Keratinocyte (primary cell): ENCODE measurements around the gene FRMD3. TPM values are rescaled to one million over a fixed set of nuclear protein-coding genes. Genes with fewer than 3 reads are reported as not detected.
A peak's percentile ranks its signal among the peaks of the same experiment; 100 is the strongest.

ENCODE experiments used
- DNase-seq: peaks from one replicate; pipeline ENCODE4 v3.0.0-alpha.2; 2011; ENCODE audit warnings: low read depth, missing footprints, low spot score
- FAIRE-seq: peaks from 2 replicates; lab custom pipeline; 2011; peaks lifted over from hg19 to GRCh38; lab: Jason Lieb, UNC
- H2AFZ ChIP-seq: 2 replicates; pipeline ENCODE4 v1.6.0; 2012; ENCODE audit warnings: low read length, control low read depth, inconsistent platforms; ENCODE audit not compliant: control insufficient read depth
- H3K27ac ChIP-seq: 2 replicates; pipeline ENCODE4 v1.5.1; 2011; ENCODE audit warnings: low read length; ENCODE audit not compliant: control insufficient read depth, insufficient read depth
- H3K27me3 ChIP-seq: 3 replicates; pipeline ENCODE4 v1.6.0; 2011; ENCODE audit warnings: low read length; ENCODE audit not compliant: control insufficient read depth, insufficient read depth; ENCODE audit errors: extremely low read depth
- H3K36me3 ChIP-seq, 2 experiments: 2 replicates in 1 of 2; 3 replicates in 1 of 2; pipeline ENCODE4 v1.5.1; 2011; ENCODE audit warnings: low read length in 2 of 2, mild to moderate bottlenecking in 1 of 2; ENCODE audit not compliant: control insufficient read depth in 2 of 2, insufficient read depth in 2 of 2; ENCODE audit errors: extremely low read depth in 1 of 2
- H3K4me1 ChIP-seq: 3 replicates; pipeline ENCODE4 v1.5.1; 2011; ENCODE audit warnings: low read length; ENCODE audit not compliant: control insufficient read depth, insufficient read depth; ENCODE audit errors: extremely low read depth
- H3K4me2 ChIP-seq: 3 replicates; pipeline ENCODE4 v1.6.0; 2011; ENCODE audit warnings: low read depth, low read length; ENCODE audit not compliant: control insufficient read depth, insufficient read depth; ENCODE audit errors: extremely low read depth
- H3K4me3 ChIP-seq, 3 experiments: fragments of 200-600 bp in 1 of 3; sonication (generic) in 1 of 3; 2 replicates in 2 of 3; 3 replicates in 1 of 3; pipeline ENCODE4 v1.5.1; 2011 to 2016; ENCODE audit warnings: low read length in 3 of 3, mild to moderate bottlenecking in 3 of 3, control low read depth in 2 of 3, inconsistent platforms in 1 of 3, low read depth in 1 of 3, mixed read lengths in 1 of 3, mixed run types in 1 of 3, moderate library complexity in 1 of 3; ENCODE audit not compliant: control insufficient read depth in 2 of 3, insufficient read depth in 2 of 3; ENCODE audit errors: extremely low read depth in 1 of 3
- H3K79me2 ChIP-seq: 2 replicates; pipeline ENCODE4 v1.6.0; 2012; ENCODE audit warnings: low read length; ENCODE audit not compliant: control insufficient read depth, insufficient read depth
- H3K9ac ChIP-seq: 3 replicates; pipeline ENCODE4 v1.6.0; 2011; ENCODE audit warnings: low read length; ENCODE audit not compliant: control insufficient read depth, insufficient read depth; ENCODE audit errors: extremely low read depth
- H3K9me1 ChIP-seq: 3 replicates; pipeline ENCODE4 v1.6.0; 2011; ENCODE audit warnings: low read length; ENCODE audit not compliant: control insufficient read depth, insufficient read depth; ENCODE audit errors: extremely low read depth
- H3K9me3 ChIP-seq: 2 replicates; pipeline ENCODE4 v1.5.1; 2012; ENCODE audit warnings: low read depth, low read length; ENCODE audit not compliant: control insufficient read depth
- H4K20me1 ChIP-seq: 3 replicates; pipeline ENCODE4 v1.6.0; 2011; ENCODE audit warnings: low read length; ENCODE audit not compliant: control insufficient read depth, insufficient read depth; ENCODE audit errors: extremely low read depth
- CTCF ChIP-seq, 3 experiments: IDR thresholded peaks in 1 of 3; conservative IDR thresholded peaks in 1 of 3; optimal IDR thresholded peaks in 1 of 3; 2 replicates in 2 of 3; 3 replicates in 1 of 3; pipeline versions ENCODE3 to v1.5.1; 2011; ENCODE audit warnings: low read length in 3 of 3, mild to moderate bottlenecking in 3 of 3, moderate library complexity in 2 of 3, control low read depth in 1 of 3, inconsistent platforms in 1 of 3; ENCODE audit not compliant: insufficient read depth in 2 of 3; ENCODE audit errors: extremely low read depth in 1 of 3
- EZH2 ChIP-seq: IDR thresholded peaks from one replicate; pipeline ENCODE4 v1.6.1; 2012; ENCODE audit warnings: inconsistent platforms, mild to moderate bottlenecking, low read length, moderate library complexity
- dilution Hi-C: fragments of 300-500 bp; cut with MboI; formaldehyde crosslinking; loops from one replicate; pipeline ENCODE4 v1.7.0; 2020; ENCODE audit warnings: low sequenced_read_pairs; ENCODE audit not compliant: extremely low pct_ligation_motif_present
- polyA plus RNA-seq, 5 experiments: library from polyadenylated mRNA; depleted of rRNA in 3 of 5; stranded (reverse) in 3 of 5; stranded (forward) in 1 of 5; unstranded in 1 of 5; fragments of >200 nt; gene quantifications; 1 replicate in 1 of 5; 2 replicates in 3 of 5; 3 replicates in 1 of 5; pipeline versions ENCODE4 v1.2.1 to v1.2.3, GENCODE V29; 2011 to 2012; ENCODE audit warnings: missing spikeins in 2 of 5, low read depth in 1 of 5, low replicate concordance in 1 of 5

Gene FRMD3
- polyA plus RNA-seq, 1 donor (not counting 4 experiments of a cell fraction or from before 2014, with no cell fraction given): 0.21 TPM

- no peak overlapping the region for H3K27ac ChIP-seq
Measured at GRCh38 chr9:83219924-83220438, 318.2 kb downstream of the FRMD3 start.

GRCh38 chr9:83219154-83219923 is 318.9 kb downstream of the FRMD3 start:
- DNase-seq (no peak), FAIRE-seq (peak; percentile 82)
- Histone ChIP-seq H3K79me2 (no peaks in the 10 kb centered on the region), H3K4me3 (peak overlapping the region; percentile 50 to 85 (median 84)), H2AFZ (peak overlapping the region; percentile 78), H3K9me1 (no peaks in the 10 kb centered on the region), H3K4me2 (peak overlapping the region; percentile 82), H4K20me1 (no peaks in the 10 kb centered on the region), H3K36me3 (no peaks in the 10 kb centered on the region), H3K27me3 (no peaks in the 10 kb centered on the region), H3K9ac (peak overlapping the region; percentile 57), H3K4me1 (peaks cover 5% of the 10 kb centered on the region), H3K27ac (no peak overlapping the region), H3K9me3 (no peaks in the 10 kb centered on the region)
- dilution Hi-C loops: no loop called here
- TF ChIP-seq CTCF (optimal IDR thresholded peaks at IDR 0.05 in 1 of 3, IDR thresholded peaks at IDR 0.05 in 1 of 3, conservative IDR thresholded peaks at IDR 0.05 in 1 of 3; ENCODE audit: extremely low read depth in 1 of 3, insufficient read depth in 2 of 3, low read length in 3 of 3): peak in 1 of 3 experiments; percentile 88
- TF ChIP-seq EZH2: no peak

More at GRCh38 chr9:83219924-83220438, 318.2 kb downstream of the FRMD3 start:
- TF ChIP-seq EZH2: no peak
- no peak for TF ChIP-seq CTCF (optimal IDR thresholded peaks at IDR 0.05 in 1 of 3, IDR thresholded peaks at IDR 0.05 in 1 of 3, conservative IDR thresholded peaks at IDR 0.05 in 1 of 3; ENCODE audit: extremely low read depth in 1 of 3, insufficient read depth in 2 of 3, low read length in 3 of 3)
- DNase-seq (no peak), FAIRE-seq (no peak)
- Histone ChIP-seq H2AFZ (peak overlapping the region; percentile 78), H3K79me2 (no peaks in the 10 kb centered on the region), H3K9me1 (no peaks in the 10 kb centered on the region), H4K20me1 (no peaks in the 10 kb centered on the region), H3K27me3 (no peaks in the 10 kb centered on the region), H3K4me1 (peaks cover 5% of the 10 kb centered on the region), H3K9ac (no peak overlapping the region), H3K4me3 (peak overlapping the region; percentile 50 to 85 (median 84)), H3K36me3 (no peaks in the 10 kb centered on the region), H3K9me3 (no peaks in the 10 kb centered on the region), H3K4me2 (peak overlapping the region; percentile 82)
- dilution Hi-C loops: no loop called here
